Spleen (tissue), 7 donors: Measurements from ENCODE around the gene ACKR3.

ENCODE experiments used
- POLR2A ChIP-seq, 3 donors: fragments of 450-650 bp; IDR thresholded peaks; one replicate each; pipeline ENCODE4 v1.5.1; 2017; ENCODE audit warnings: antibody characterized with exemption in 3 of 3, mild to moderate bottlenecking in 1 of 3
- TF ChIP-seq, protein P1 (sequence below), 11 experiments: fragments of 200-600 bp in 7 of 11; fragments of 450-650 bp in 4 of 11; sonication (generic) in 4 of 11; IDR thresholded peaks in 8 of 11; conservative IDR thresholded peaks in 3 of 11; 1 replicate in 7 of 11; 2 replicates in 4 of 11; pipeline versions ENCODE4 v1.4.0 to v1.8.0; 2016 to 2021; ENCODE audit warnings: antibody characterized with exemption in 11 of 11, inconsistent platforms in 4 of 11, mild to moderate bottlenecking in 1 of 11
- donor health status: DM: no; HTN: no; CAD: no; lungs with moderate emphysema.
- donor health status: DM: no; HTN: no; CAD: no.
- donor health status: DM: no; HTN: no; CAD: no.

DNA sequence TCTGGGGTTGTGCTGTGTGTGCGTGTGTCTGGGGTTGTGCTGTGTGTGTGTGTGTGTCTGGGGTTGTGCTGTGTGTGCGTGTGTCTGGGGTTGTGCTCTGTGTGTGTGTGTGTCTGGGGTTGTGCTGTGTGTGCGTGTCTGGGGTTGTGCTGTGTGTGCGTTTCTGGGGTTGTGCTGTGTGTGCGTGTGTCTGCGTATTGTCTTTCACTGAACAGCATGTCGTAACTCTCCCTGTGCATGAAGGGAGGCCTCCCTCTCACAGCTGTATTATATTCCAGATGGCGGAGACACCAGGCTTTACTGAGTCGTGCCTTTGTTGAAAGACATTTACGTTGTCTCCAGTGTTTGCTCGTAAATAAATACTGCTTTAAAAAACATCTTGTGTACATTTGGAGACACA is 5.9 kb downstream of the ACKR3 start:
- TF ChIP-seq, protein P1, sequence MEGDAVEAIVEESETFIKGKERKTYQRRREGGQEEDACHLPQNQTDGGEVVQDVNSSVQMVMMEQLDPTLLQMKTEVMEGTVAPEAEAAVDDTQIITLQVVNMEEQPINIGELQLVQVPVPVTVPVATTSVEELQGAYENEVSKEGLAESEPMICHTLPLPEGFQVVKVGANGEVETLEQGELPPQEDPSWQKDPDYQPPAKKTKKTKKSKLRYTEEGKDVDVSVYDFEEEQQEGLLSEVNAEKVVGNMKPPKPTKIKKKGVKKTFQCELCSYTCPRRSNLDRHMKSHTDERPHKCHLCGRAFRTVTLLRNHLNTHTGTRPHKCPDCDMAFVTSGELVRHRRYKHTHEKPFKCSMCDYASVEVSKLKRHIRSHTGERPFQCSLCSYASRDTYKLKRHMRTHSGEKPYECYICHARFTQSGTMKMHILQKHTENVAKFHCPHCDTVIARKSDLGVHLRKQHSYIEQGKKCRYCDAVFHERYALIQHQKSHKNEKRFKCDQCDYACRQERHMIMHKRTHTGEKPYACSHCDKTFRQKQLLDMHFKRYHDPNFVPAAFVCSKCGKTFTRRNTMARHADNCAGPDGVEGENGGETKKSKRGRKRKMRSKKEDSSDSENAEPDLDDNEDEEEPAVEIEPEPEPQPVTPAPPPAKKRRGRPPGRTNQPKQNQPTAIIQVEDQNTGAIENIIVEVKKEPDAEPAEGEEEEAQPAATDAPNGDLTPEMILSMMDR (IDR thresholded peaks at IDR 0.05 in 8 of 11, conservative IDR thresholded peaks at IDR 0.05 in 3 of 11) = no peak
- TF ChIP-seq POLR2A (IDR thresholded peaks at IDR 0.05) = no peak
